Retinal pigment epithelial cell (primary cell): ENCODE measurements around the gene TRIM41.
A peak's percentile ranks its signal among the peaks of the same experiment; 100 is the strongest.

Source experiments
- DNase-seq: peaks from one replicate; pipeline ENCODE4 v3.0.0-alpha.2; 2010; ENCODE audit warnings: low read depth
- H3K4me3 ChIP-seq: 2 replicates; pipeline ENCODE4 v1.5.1; 2011; ENCODE audit warnings: mild to moderate bottlenecking, low read length, control low read depth, moderate library complexity
- TF ChIP-seq, protein P1 (sequence below): conservative IDR thresholded peaks from 2 replicates; pipeline ENCODE4 v1.5.1; 2011; ENCODE audit warnings: low read depth, low read length, control low read depth, inconsistent platforms

Gene TRIM41

DNA sequence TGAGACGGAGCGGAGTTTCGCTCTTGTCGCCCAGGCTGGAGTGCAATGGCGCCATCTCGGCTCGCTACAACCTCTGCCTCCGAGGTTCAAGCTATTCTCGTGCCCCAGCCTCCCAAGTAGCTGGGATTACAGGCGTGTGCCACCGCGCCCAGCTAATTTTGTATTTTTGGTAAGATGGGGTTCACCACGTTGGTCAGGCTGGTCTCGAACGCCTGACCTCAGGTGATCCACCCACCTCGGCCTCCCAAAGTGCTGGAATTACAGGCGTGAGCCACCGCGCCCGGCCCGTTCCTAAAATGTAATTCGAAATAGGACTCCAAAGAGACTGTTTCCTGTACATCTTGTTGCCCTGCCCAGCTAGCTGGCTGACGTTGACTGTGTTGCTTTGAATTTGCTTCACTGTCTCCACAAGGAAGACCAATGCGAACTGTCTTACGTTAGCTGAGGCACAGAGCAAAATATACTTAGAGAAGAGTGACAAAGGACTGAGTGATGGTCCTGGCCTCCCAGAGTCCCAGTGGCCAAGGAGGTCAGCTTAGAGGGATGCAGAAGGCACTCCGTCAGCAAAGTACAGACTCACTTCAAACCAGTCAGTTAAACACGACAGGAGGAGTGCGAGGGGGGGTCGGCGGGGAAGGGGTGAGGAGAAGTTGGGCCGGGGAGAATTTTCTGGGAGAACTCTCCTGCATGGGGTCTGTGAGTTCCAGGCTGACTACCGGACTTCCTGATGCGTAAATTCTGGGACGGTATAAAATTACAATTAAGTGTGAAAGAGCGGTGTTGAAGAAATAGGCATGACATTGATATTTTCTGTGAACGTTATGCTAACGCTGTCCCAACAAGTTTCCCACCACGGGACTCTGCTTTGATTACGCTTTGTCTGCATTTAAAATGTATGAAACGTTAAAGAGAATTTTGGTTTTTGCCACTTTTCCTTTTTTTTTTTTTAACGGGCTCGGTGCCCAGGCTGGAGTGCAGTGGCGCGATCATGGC, 6.8 kb upstream of the TRIM41 start:
- no peak for DNase-seq
- peak overlapping the region; percentile 31 for H3K4me3 ChIP-seq

GRCh38 chr5:181217111-181217802, 5.8 kb upstream of the TRIM41 start:
- TF ChIP-seq, protein P1, sequence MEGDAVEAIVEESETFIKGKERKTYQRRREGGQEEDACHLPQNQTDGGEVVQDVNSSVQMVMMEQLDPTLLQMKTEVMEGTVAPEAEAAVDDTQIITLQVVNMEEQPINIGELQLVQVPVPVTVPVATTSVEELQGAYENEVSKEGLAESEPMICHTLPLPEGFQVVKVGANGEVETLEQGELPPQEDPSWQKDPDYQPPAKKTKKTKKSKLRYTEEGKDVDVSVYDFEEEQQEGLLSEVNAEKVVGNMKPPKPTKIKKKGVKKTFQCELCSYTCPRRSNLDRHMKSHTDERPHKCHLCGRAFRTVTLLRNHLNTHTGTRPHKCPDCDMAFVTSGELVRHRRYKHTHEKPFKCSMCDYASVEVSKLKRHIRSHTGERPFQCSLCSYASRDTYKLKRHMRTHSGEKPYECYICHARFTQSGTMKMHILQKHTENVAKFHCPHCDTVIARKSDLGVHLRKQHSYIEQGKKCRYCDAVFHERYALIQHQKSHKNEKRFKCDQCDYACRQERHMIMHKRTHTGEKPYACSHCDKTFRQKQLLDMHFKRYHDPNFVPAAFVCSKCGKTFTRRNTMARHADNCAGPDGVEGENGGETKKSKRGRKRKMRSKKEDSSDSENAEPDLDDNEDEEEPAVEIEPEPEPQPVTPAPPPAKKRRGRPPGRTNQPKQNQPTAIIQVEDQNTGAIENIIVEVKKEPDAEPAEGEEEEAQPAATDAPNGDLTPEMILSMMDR = peak; percentile 15
- H3K4me3 ChIP-seq = peak overlapping the region; percentile 52
- no peak for DNase-seq

More for the DNA sequence above, 6.8 kb upstream of the TRIM41 start:
- TF ChIP-seq, protein P1 = no peak

DNA sequence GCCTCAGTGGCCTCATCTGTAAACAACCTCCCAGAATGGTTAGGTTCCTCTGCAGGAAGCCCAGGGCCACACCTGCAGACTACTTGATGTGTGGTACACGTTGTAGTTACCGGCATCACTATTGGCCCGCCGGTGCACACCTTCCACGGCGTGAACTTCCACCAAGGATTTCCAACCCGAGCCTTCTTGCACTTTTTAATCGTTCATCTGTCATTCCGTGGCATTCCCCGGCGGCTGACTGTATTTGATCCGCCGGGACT, 5.3 kb upstream of the TRIM41 start:
- no peak for DNase-seq
- H3K4me3 ChIP-seq = peak overlapping the region; percentile 52
- TF ChIP-seq, protein P1 = peak; percentile 0

DNA sequence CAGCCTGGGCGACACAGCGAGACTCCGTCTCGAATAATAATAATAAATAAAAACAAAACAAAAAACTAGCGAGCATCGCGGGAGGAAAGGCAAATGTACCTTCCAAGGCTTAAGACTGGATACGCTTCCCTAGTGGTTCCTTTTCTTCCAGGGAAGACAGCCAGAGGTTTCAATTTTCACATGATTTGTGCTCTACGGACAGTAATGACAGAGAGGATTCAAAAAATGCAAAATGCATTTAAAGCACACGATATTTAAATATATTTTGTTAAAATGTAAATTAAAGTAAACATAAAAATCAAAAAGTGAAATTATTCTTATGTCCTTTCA, 4.3 kb upstream of the TRIM41 start:
- DNase-seq = no peak
- TF ChIP-seq, protein P1 = no peak
- H3K4me3 ChIP-seq = peak overlapping the region; percentile 35

DNA sequence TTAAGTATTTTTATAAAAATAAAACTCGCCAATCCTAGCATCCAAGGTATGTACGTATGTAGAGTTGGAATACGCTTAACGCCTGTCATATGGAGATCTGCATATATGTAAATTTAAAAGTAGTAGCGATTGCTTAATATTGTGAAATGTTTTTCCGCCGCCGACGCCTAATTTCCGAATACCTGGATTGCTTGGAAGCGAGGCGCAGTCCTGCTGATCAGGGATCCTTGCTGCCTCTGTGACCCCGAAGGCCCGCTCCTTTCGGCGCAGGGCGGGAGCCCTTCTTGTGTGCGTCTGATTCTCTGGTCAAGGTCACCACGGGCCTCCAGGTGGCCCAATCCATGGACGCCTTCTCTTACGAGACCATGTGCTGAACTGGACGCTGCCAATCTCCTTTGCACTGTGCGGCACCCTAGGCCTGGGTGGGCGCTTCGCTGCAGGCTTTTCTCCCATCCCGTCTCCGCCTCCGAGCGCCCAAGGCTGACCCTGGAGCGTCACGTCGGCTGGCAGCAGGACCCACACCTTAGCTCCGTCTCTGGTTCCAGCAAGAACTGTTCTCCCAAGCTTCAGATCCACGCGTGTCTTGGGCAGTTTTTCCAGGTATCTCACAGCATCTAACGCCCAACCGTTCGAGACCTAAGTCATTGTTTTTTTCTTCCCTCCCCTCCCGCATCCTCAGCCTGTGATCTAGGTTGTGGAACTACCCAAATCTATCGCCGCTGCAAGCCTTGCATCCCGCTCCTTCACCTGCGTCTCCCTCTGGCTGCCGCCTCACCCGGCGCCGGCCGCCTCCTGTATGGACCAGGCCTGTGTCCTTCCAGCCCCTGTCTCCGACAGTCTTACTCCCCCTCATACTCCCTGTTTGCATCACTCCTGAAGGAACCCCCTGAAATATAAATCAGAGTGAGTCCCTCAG, 3.6 kb upstream of the TRIM41 start:
- no peak overlapping the region for H3K4me3 ChIP-seq
- TF ChIP-seq, protein P1 = no peak
- no peak for DNase-seq

DNA sequence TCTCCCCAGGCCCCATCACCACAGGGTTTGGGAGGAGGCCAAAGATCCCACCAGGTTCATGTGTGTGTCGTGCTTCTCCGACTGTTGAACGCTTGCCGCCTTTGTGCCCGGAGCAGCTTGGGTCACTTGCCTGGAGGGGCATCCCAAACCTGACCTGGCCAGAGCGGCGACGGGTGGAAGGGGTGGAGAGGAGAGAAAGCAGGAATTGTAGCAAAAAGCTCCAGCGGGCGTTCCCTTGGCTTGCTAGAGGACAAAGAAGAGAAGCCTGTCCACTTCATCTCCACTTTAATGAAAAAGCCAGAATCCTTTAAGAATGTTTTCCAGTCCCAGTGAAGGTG, 2.9 kb upstream of the TRIM41 start:
- TF ChIP-seq, protein P1 = no peak
- no peak for DNase-seq
- no peak overlapping the region for H3K4me3 ChIP-seq
